ENCODE data around the gene TRAF4. TPM values are rescaled to one million over a fixed set of nuclear protein-coding genes. Genes with fewer than 3 reads are reported as not detected.

The TRAF4 gene
- total RNA-seq, 1 experiment from 2014 or later, result 268 TPM

DNA sequence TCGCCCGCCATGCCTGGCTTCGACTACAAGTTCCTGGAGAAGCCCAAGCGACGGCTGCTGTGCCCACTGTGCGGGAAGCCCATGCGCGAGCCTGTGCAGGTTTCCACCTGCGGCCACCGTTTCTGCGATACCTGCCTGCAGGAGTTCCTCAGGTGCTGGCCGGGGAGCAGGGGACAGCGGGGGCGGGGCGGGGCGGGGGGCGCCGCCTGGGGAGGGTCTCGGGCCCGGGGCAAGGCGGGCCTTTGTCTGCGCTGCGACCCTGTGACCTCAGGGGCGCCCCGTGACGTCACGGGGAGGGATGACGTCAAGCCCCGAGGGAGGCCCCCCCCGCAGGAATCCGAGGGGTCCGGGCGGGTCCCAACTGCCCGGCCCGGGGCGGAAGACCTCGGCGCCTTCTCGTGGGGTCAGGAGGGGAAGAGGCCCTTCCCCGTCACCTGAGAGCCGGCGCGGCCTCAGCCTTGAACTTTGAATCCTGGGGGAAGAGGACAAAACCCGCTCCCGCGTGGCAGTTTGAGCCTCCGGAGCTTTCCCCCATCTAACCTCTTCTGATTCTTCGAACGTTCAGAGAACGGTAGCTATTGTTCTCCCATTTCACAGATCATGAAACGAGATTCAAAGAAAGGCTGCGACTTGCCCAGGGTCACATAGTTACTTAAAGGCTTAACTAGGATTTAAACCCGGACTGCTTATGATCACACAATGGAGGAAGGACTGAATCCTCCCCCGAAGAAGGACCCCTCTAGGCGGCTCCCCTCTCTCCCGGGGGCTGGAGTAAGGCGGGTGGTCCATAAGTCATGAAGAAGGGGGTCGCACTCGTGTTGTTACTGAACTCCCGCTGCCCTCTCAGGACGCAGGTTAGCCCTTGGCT, 527 bp downstream of the TRAF4 start (continued):
- TF ChIP-seq EMX1 (CRISPR knock-in tag; IDR thresholded peaks at IDR 0.05), result no peak; the same call in 1 of the 2 replicates
- no peak for TF ChIP-seq TCF7 (CRISPR knock-in tag; IDR thresholded peaks at IDR 0.05; ENCODE audit: low read depth)
- TF ChIP-seq, protein P1, sequence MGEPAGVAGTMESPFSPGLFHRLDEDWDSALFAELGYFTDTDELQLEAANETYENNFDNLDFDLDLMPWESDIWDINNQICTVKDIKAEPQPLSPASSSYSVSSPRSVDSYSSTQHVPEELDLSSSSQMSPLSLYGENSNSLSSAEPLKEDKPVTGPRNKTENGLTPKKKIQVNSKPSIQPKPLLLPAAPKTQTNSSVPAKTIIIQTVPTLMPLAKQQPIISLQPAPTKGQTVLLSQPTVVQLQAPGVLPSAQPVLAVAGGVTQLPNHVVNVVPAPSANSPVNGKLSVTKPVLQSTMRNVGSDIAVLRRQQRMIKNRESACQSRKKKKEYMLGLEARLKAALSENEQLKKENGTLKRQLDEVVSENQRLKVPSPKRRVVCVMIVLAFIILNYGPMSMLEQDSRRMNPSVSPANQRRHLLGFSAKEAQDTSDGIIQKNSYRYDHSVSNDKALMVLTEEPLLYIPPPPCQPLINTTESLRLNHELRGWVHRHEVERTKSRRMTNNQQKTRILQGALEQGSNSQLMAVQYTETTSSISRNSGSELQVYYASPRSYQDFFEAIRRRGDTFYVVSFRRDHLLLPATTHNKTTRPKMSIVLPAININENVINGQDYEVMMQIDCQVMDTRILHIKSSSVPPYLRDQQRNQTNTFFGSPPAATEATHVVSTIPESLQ (CRISPR knock-in tag; IDR thresholded peaks at IDR 0.05), result no peak
- no peak; the same call in 1 of the 2 replicates for TF ChIP-seq SMAD3 (CRISPR knock-in tag; IDR thresholded peaks at IDR 0.05; ENCODE audit: borderline replicate concordance)
- no peak for TF ChIP-seq NR1H2 (CRISPR knock-in tag; IDR thresholded peaks at IDR 0.05)
- TF ChIP-seq, protein P2, sequence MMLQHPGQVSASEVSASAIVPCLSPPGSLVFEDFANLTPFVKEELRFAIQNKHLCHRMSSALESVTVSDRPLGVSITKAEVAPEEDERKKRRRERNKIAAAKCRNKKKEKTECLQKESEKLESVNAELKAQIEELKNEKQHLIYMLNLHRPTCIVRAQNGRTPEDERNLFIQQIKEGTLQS (CRISPR knock-in tag; conservative IDR thresholded peaks at IDR 0.05), result no peak
- no peak for TF ChIP-seq PRRX2 (CRISPR knock-in tag; IDR thresholded peaks at IDR 0.05)
- no peak for TF ChIP-seq NR3C1 (CRISPR knock-in tag; conservative IDR thresholded peaks at IDR 0.05; ENCODE audit: low read depth)
- TF ChIP-seq, protein P3, sequence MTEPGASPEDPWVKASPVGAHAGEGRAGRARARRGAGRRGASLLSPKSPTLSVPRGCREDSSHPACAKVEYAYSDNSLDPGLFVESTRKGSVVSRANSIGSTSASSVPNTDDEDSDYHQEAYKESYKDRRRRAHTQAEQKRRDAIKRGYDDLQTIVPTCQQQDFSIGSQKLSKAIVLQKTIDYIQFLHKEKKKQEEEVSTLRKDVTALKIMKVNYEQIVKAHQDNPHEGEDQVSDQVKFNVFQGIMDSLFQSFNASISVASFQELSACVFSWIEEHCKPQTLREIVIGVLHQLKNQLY (CRISPR knock-in tag; IDR thresholded peaks at IDR 0.05), result 0 out of 2 replicates have a peak, but pooled peaks have one; percentile 15
- TF ChIP-seq GABPB1 (CRISPR knock-in tag; IDR thresholded peaks at IDR 0.05), result no peak
- TF ChIP-seq TP53 (CRISPR knock-in tag; IDR thresholded peaks at IDR 0.05), result no peak
- TF ChIP-seq NFATC4 (CRISPR knock-in tag; IDR thresholded peaks at IDR 0.05), result no peak
- peak; percentile 82; the same call in 1 of the 2 replicates for TF ChIP-seq TEAD1 (CRISPR knock-in tag; IDR thresholded peaks at IDR 0.05)
- TF ChIP-seq, protein P4, sequence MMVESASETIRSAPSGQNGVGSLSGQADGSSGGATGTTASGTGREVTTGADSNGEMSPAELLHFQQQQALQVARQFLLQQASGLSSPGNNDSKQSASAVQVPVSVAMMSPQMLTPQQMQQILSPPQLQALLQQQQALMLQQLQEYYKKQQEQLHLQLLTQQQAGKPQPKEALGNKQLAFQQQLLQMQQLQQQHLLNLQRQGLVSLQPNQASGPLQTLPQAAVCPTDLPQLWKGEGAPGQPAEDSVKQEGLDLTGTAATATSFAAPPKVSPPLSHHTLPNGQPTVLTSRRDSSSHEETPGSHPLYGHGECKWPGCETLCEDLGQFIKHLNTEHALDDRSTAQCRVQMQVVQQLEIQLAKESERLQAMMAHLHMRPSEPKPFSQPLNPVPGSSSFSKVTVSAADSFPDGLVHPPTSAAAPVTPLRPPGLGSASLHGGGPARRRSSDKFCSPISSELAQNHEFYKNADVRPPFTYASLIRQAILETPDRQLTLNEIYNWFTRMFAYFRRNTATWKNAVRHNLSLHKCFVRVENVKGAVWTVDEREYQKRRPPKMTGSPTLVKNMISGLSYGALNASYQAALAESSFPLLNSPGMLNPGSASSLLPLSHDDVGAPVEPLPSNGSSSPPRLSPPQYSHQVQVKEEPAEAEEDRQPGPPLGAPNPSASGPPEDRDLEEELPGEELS (CRISPR knock-in tag; IDR thresholded peaks at IDR 0.05), result peak; percentile 4; the same call in 1 of the 2 replicates
- no peak for TF ChIP-seq ZNF232 (CRISPR knock-in tag; IDR thresholded peaks at IDR 0.05)
- TF ChIP-seq, protein P5, sequence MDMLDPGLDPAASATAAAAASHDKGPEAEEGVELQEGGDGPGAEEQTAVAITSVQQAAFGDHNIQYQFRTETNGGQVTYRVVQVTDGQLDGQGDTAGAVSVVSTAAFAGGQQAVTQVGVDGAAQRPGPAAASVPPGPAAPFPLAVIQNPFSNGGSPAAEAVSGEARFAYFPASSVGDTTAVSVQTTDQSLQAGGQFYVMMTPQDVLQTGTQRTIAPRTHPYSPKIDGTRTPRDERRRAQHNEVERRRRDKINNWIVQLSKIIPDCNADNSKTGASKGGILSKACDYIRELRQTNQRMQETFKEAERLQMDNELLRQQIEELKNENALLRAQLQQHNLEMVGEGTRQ (CRISPR knock-in tag; IDR thresholded peaks at IDR 0.05), result no peak
- TF ChIP-seq, protein P6, sequence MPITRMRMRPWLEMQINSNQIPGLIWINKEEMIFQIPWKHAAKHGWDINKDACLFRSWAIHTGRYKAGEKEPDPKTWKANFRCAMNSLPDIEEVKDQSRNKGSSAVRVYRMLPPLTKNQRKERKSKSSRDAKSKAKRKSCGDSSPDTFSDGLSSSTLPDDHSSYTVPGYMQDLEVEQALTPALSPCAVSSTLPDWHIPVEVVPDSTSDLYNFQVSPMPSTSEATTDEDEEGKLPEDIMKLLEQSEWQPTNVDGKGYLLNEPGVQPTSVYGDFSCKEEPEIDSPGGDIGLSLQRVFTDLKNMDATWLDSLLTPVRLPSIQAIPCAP (CRISPR knock-in tag; IDR thresholded peaks at IDR 0.05), result no peak
- TF ChIP-seq GTF2I (CRISPR knock-in tag; conservative IDR thresholded peaks at IDR 0.05), result no peak
- TF ChIP-seq ESRRA (CRISPR knock-in tag; IDR thresholded peaks at IDR 0.05; ENCODE audit: borderline replicate concordance), result no peak; the same call in 1 of the 2 replicates
- TF ChIP-seq SMAD4 (CRISPR knock-in tag; IDR thresholded peaks at IDR 0.05), result no peak

All from WTC11 (cell line).